ENCODE results near the gene ARHGEF38.

The ARHGEF38 gene

DNA sequence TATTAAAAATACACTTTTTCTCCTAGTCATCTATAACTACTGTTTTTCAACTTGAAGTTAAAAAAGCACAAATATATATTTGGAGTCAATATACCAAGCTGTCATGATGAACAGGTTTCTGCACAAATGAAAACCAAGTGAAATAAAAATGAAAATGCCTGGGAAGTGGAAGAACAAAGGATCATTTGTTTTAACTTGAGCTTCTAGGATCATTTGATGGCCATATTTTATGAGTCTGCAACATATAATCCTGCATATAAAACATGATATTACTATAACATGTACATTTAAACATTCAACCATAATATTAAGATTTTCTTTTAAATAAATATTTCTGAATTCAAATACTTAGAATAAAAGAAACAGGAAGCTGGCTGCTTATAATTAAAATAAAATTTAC, 8.5 kb upstream of the ARHGEF38 start:
- TF ChIP-seq FOXP2 (optimal IDR thresholded peaks at IDR 0.05; ENCODE audit: borderline replicate concordance, extremely low read depth, extremely low read length, insufficient read depth) (no peak), TAF1 (IDR thresholded peaks at IDR 0.05; ENCODE audit: borderline replicate concordance, insufficient read depth, low read length) (no peak), SIN3A (IDR thresholded peaks at IDR 0.05; ENCODE audit: borderline replicate concordance, insufficient read depth, low read length) (no peak), POLR2AphosphoS5 (IDR thresholded peaks at IDR 0.05; ENCODE audit: low read depth, low read length) (no peak)
- TF ChIP-seq, protein P1, sequence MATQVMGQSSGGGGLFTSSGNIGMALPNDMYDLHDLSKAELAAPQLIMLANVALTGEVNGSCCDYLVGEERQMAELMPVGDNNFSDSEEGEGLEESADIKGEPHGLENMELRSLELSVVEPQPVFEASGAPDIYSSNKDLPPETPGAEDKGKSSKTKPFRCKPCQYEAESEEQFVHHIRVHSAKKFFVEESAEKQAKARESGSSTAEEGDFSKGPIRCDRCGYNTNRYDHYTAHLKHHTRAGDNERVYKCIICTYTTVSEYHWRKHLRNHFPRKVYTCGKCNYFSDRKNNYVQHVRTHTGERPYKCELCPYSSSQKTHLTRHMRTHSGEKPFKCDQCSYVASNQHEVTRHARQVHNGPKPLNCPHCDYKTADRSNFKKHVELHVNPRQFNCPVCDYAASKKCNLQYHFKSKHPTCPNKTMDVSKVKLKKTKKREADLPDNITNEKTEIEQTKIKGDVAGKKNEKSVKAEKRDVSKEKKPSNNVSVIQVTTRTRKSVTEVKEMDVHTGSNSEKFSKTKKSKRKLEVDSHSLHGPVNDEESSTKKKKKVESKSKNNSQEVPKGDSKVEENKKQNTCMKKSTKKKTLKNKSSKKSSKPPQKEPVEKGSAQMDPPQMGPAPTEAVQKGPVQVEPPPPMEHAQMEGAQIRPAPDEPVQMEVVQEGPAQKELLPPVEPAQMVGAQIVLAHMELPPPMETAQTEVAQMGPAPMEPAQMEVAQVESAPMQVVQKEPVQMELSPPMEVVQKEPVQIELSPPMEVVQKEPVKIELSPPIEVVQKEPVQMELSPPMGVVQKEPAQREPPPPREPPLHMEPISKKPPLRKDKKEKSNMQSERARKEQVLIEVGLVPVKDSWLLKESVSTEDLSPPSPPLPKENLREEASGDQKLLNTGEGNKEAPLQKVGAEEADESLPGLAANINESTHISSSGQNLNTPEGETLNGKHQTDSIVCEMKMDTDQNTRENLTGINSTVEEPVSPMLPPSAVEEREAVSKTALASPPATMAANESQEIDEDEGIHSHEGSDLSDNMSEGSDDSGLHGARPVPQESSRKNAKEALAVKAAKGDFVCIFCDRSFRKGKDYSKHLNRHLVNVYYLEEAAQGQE (IDR thresholded peaks at IDR 0.05; ENCODE audit: insufficient read depth in 1 of 2, low read depth in 2 of 2, low read length in 2 of 2), result no peak

DNA sequence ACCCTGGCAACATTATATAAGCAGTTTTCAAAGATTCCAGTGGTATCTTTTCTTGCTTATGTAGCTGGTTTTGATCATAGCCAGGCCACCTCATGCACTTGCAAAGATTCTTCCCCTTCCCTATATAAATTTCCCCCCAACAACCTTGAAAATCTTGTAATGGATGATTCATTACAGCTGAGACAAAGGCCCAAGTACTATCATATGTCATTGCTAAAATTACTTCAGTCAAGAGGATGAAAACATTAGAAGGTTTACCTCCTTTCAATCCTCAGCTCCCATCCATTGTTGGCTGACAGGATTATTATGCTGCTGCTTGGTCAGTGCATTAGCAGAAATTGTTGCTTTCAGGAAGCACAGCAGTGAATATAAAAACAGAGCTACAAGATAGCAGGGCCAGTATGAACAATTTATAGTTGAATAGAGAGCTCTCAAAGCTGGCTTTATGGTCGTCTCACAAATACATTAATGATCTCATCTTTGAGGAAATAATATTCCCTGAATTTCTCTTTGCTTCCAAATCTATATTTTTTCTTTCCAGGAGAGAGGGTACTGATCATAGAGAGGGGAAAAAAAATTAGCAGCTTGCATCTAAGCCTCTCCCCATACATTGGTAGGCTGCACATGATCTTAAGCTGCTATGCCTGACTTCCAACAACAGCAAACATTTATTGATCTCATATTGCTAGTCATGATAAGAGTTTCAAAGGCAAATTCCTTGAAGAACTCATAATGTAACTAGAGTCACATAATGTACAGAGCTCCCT, 7.7 kb upstream of the ARHGEF38 start:
- TF ChIP-seq SIN3A (IDR thresholded peaks at IDR 0.05; ENCODE audit: borderline replicate concordance, insufficient read depth, low read length) (no peak), POLR2AphosphoS5 (IDR thresholded peaks at IDR 0.05; ENCODE audit: low read depth, low read length) (no peak), FOXP2 (optimal IDR thresholded peaks at IDR 0.05; ENCODE audit: borderline replicate concordance, extremely low read depth, extremely low read length, insufficient read depth) (no peak), TAF1 (IDR thresholded peaks at IDR 0.05; ENCODE audit: borderline replicate concordance, insufficient read depth, low read length) (no peak)
- TF ChIP-seq, protein P1 (IDR thresholded peaks at IDR 0.05; ENCODE audit: insufficient read depth in 1 of 2, low read depth in 2 of 2, low read length in 2 of 2), result no peak

- TF ChIP-seq POLR2AphosphoS5 (IDR thresholded peaks at IDR 0.05; ENCODE audit: low read depth, low read length), result no peak
- TF ChIP-seq, protein P1 (IDR thresholded peaks at IDR 0.05; ENCODE audit: insufficient read depth in 1 of 2, low read depth in 2 of 2, low read length in 2 of 2), result no peak
- no peak for TF ChIP-seq TAF1 (IDR thresholded peaks at IDR 0.05; ENCODE audit: borderline replicate concordance, insufficient read depth, low read length)
- no peak for TF ChIP-seq SIN3A (IDR thresholded peaks at IDR 0.05; ENCODE audit: borderline replicate concordance, insufficient read depth, low read length)
- TF ChIP-seq FOXP2 (optimal IDR thresholded peaks at IDR 0.05; ENCODE audit: borderline replicate concordance, extremely low read depth, extremely low read length, insufficient read depth), result no peak
Observed at GRCh38 chr4:105546086-105546485, 6.3 kb upstream of the ARHGEF38 start.

- TF ChIP-seq POLR2AphosphoS5 (IDR thresholded peaks at IDR 0.05; ENCODE audit: low read depth, low read length) (no peak), SIN3A (IDR thresholded peaks at IDR 0.05; ENCODE audit: borderline replicate concordance, insufficient read depth, low read length) (no peak), FOXP2 (optimal IDR thresholded peaks at IDR 0.05; ENCODE audit: borderline replicate concordance, extremely low read depth, extremely low read length, insufficient read depth) (no peak), TAF1 (IDR thresholded peaks at IDR 0.05; ENCODE audit: borderline replicate concordance, insufficient read depth, low read length) (no peak)
- TF ChIP-seq, protein P1 (IDR thresholded peaks at IDR 0.05; ENCODE audit: insufficient read depth in 1 of 2, low read depth in 2 of 2, low read length in 2 of 2), result no peak
Observed at GRCh38 chr4:105547769-105548168, 4.7 kb upstream of the ARHGEF38 start.
